ENCODE results near the gene KLHL1.
"Not testable (repeated sequence)": the region's sequence is repeated elsewhere in the genome, so short reads cannot be mapped to it uniquely, and the experiment has no call there.

Gene KLHL1, protein sequence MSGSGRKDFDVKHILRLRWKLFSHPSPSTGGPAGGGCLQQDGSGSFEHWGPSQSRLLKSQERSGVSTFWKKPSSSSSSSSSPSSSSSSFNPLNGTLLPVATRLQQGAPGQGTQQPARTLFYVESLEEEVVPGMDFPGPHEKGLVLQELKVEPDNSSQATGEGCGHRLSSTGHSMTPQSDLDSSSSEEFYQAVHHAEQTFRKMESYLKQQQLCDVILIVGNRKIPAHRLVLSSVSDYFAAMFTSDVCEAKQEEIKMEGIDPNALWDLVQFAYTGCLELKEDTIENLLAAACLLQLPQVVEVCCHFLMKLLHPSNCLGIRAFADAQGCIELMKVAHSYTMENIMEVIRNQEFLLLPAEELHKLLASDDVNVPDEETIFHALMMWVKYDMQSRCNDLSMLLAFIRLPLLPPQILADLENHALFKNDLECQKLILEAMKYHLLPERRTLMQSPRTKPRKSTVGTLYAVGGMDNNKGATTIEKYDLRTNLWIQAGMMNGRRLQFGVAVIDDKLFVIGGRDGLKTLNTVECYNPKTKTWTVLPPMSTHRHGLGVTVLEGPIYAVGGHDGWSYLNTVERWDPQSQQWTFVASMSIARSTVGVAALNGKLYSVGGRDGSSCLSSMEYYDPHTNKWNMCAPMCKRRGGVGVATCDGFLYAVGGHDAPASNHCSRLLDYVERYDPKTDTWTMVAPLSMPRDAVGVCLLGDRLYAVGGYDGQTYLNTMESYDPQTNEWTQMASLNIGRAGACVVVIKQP

DNA sequence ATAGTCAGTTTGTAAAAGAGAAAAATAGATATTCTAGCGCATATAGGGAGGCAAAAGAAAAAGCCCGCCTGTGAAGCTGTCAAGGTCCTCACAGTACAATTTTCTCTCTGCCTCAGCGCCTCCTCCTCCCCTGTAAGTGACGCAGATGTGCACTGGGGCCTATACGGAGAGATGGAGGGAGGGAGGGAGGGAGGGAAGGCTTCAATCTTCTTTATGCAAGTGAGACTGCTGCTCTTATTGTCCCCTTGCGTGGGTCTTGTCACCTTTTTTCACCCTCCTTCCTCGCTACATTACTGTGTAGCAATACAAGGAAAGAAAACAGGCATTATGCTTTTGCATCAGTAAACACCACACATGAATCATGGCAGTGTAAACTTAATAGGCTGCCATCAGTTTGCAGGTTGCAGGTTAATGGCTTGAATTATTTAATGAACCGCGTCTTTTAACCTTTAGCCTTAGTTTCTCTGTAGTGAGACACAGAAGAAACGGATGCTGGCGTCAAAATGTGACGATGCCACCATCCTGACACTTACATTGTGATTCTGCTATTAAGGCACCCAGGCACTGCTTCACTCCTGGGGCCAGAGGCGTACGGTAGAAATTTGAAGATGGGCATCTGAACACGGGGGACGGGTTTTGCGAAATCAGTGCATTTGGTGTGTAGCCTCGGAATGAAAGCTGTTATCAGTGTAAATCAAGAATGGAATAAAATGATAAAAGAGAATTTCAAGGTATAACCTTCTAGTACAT is at the start of gene KLHL1:
Gene KLHL1 (minus strand): TSS at position 97 of the 750 bp plus-strand sequence. CDS start 753 bp downstream, outside the sequence.
- no peak for DNase-seq

DNA sequence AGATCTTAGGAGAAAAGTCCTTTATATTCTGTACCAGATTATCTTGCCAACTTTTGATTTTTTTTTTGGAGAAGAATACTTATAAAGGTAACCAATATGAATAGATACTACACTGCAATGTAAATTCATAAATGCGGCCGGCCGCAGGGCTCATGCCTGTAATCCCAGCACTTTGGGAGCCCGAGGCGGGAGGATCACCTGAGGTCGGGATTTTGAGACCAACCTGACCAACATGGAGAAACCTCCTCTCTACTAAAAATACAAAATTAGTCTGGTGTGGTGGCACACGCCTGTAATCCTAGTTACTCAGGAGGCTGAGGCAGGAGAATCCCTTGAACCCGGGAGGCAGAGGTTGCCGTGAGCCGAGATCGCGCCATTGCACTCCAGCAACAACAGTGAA is 34.4 kb upstream of the KLHL1 start:
- DNase-seq, result not testable (repeated sequence)

DNA sequence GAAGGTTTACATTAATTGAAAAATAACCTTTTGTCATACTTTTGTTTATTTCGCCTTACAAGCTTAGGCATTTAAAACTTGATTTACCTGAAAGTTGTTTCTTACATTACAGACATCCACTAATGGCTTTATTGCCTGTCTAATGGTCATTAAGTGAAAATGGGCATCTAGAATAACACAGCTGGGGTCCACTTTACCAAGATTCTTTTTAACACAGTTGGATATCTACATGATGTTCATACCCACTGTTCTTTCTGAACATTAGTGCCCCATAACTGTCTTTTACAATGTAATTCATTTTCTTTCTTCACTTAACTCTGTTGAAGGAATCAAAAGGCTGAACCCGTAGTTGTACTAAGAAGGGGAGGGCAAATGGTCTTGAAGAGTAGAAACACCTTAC is 19.8 kb upstream of the KLHL1 start:
- DNase-seq, result no peak

DNA sequence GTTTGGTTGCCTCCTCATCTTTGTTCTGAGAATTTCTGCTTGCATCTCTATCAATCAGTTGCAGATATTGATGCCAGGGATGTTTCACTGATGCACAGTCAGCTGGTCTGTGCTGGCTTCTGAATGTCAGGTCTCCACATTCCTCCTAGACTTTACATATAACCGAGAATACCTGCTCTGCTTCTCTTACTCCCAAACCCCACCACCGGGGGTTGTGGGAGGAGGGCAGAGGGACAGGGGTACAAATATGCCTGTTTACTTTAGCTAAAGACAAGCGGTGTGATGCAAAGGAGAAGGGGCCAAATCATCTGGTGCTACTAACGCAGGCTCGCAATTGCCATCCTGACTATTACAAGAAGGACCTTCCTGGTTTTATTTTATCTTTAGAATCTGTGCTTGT is 17.4 kb upstream of the KLHL1 start:
- no peak for DNase-seq

DNA sequence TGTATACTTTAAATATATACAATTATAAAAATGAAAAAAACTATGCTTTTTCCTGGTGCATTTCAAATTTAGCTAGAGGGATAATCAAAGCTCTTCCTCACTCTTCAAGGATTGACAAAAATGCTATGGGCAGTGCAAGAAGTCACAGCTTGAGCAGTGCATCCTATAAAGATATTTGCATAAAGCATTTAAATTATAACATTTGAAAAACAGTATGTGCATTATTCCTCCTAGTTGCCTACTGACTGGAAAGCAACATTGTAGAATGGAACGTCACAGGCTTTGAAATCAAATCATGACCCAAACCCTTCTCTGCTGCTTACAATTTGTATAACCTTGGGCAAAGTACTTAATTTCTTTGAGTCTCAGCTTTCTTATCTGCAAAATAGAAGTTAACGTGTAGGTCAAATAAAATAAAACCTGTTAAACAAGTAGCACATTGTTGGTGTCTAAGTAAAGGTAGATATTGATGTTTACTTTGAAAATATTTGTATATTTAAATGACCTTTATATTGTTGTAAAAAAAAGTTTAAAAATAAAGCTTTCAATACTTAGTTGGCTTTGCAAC is 9.2 kb upstream of the KLHL1 start:
- no peak for DNase-seq

DNA sequence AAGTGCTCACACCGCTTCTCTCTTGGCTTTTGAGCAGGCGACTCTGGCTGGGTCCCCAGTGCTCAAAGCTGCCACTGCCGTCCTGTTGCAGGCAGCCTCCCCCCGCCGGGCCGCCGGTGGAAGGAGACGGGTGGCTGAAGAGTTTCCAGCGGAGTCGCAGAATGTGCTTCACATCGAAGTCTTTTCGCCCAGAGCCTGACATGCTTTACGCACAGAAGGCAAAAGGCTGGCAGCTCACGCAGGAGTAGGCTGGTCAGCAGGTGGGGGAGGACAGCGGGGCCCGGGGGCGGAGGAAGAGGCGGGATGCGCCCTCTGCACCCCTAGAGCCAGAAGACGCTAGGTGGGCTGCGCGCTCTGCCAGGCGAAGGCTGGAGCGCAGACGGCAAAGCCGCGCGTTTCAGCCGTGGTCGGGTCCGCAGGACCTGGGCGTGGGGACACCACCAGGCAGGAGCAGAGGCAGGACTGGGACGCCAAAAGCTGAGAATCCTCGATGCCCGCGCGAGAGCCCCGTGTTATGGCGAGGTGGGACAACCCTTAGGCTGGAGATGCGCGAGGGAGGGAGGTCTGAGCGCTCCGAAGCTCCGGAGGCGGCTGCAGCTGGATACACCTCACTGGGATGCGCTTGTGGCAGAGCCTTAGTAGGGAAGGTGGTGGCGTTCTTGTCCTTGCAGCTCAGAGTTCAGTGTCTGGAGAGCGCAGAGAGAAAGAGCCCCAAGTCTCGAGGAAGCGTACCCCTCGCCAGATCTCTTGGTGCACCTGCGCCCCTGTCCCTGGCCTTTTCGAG is 562 bp downstream of the KLHL1 start, which contains the start of gene ATXN8OS:
Gene ATXN8OS (plus strand): TSS at position 329 of the 784 bp plus-strand sequence.
- no peak for DNase-seq

DNA sequence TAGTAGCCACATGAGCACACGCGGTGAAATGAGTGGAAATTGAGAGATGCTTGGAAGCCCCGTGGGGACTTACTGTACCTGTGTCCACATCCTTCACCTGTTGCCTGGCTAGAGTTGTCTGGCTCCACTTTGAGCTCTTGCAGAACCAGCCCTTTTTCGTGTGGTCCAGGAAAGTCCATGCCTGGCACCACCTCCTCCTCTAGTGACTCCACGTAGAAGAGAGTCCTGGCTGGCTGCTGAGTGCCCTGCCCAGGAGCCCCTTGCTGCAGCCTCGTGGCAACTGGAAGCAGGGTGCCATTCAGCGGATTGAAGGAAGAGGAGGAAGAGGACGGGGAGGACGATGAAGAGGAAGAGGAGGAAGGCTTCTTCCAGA is 1.1 kb downstream of the KLHL1 start:
- no peak for DNase-seq

DNA sequence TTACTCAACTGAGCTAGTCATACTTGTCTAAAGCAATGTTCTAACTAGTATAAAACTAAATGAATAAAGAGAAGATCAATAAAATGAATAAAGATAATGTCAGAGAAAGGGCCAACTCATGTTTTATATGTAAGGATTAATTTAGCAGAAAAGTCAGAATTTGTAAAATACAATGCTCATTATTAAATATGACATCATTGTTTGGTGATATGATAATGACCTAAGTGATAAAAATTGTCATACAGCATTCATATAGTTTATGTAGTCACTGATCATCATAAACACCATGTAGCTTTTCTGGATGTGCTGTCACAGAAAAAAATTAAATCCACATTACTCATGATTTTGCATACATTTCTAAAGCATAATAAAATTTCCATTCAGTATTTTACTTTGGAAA is 3.8 kb downstream of the KLHL1 start:
- DNase-seq, result no peak

DNA sequence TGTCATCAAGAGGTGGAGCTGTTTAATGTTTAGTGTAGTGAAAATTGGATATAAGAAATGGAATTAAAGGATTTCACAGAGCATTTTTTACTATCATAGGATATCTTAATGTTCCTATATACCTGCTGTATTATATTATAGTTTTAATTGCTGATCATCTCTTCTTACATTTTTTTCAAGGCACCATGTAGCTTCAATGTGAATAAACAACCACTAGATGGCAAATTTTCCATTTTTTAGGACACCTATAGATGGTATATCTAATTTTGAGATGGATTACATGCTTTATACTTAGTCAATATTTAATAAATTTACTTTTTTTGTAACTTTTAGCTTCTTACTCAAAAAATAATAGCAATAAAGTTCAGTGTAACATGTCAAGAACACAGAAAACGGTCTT is 9.6 kb downstream of the KLHL1 start:
- DNase-seq, result no peak

DNA sequence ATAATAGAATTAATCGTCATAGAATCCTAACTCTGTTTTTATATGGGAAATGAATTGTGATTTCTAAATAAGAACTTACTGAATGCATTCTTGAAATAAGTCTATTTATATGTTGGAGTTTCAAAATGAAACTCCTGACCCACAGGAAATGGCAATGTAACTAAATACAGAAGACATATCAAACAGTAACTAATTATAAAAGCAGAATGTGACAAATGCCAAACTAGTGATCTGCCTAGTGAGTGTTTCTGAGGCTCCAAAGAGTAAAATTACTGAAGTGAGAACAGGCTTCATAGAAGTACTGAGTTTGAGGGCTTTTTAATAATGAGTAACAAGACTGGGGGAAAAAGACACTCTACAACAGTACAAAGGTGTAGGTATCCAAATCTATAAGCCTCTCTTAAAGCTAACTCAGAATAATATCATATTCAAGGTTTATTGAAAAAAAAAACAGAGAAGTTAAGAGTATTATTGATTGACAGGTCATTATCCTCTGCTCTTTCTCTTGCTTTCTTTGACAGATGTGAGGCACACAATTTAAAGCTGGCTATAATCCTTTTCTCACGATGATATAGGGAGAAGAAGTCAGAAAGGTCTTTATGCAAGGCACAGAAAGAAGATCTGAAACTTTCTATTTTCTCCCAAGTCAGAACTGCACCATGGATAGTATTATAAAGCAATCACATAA is 18.1 kb downstream of the KLHL1 start:
- no peak for DNase-seq

DNA sequence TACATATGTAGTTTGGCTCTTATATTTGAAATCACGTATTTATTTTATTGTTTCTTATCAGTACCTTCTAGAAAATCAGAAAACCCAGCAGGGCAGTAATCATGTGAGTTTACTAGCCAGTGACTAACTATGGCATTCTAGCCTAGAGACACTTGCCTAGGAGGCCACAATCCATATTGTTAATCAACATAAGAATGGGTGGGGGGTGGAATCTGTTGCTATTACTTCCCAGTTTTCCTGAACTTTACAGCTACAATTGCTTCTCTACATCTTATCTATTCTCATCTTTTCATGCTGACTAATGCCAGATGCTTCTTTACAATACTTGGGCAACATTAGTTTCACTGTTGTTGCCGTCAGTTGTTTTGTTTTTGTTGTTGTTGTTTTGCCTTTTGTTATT is 19.3 kb downstream of the KLHL1 start:
- no peak for DNase-seq

DNA sequence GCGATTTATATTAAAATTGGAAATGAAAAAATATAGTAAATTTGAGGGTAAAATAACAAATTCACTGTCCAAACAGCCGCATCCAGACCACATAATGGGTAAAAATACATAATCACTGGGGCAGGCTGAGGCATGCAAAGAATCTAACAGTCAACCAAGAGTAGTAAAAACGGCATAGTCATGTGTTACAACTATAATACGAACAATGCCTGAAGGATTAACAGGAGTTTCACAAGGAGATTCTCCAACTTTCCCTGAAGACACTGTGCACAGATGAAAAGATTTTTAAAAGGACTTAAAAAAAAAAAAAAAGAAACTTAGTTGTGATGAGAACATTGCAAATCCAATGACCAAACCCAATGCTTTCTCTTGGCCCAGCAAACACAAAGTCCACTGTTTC is 21.0 kb downstream of the KLHL1 start:
- DNase-seq, result no peak

DNA sequence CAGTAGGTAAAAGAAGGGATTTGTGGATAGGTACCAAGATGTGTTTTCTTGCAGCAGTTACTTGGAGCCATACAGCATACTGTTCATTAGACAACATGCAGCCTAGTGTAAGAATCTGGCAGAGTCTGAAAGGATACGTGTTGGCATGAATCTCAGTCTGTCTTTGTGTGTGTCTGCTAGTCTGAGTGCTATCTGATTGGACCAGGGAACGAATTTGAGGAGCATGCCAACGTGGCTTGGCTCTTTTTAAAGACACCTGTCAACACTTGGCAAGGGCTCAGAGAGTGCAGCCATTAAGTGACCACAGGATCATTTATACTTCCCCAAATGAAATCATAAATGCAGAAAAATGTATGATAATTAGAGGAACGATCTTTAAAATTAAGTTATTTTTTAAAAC is 28.2 kb downstream of the KLHL1 start:
- no peak for DNase-seq

DNA sequence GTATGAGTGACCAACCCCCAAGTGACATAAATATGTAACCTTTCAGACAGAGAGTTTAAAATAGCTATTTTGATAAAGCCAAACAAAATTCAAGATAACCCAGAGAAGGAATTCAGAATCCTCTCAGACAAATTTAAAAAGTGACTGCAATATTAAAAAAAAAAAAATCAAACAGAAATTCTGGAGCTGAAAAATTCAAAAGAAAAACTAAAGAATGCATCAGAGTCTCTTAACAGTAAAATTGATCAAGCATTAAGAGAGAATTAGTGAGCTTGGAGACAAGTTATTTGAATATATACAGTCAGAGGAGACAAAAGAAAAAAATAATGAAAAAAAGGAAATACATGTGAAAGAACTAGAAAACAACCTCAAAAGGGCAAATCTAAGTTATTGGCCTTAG is 53.7 kb downstream of the KLHL1 start:
- DNase-seq, result no peak

DNA sequence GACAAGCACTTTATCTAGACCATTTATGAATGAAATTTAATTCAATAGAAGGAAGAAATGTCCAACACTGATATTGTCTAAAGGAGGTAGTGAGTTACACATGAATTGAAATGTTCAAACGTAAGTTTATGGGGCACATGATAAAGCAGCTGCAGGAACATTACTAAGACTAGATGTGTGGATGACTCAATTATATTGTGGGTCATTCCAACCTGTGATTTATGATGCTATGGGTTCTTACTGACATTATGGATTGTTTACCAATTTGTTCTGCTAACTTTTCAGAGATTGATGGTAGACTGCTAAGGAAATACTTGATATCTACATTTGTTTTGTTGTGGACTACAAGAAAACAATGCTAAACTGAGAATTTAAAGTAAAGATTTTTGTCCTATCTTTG is 56.7 kb downstream of the KLHL1 start:
- no peak for DNase-seq

DNA sequence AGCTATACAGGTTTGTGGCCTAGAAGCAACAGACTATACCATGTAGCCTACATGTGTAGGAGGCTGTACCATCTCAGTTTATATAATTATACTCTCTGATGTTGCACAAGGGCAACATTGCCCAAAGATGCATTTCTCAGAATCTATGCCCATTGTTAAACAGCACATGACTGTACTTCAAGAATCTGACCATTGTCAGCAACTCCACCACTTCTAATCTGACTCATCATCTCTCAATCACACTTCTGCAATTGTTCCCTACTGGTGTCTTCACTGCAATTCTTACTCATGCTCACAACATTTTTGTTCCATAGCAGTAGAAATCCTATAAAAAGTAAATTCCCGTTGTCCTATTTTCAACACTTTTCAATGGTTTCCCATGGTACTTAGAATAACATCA is 64.6 kb downstream of the KLHL1 start:
- no peak for DNase-seq

DNA sequence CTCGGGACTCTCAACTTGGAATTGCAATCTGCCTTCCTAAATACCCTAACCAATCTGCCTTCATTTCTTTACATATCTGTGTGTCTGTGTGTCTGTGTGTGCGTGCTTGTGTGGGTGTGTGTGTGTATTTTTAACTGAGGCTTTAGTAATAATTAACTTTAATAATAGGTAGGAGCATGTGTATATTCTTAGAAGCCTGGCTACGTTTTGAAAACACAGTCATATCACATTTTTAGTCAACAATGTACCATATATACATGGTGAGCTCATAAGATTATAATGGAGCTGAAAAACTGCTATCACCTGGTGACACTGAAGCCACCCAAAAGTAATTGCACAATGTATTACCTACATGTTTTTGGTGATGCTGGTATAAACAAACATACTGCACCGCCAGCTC is 66.1 kb downstream of the KLHL1 start:
- no peak for DNase-seq

DNA sequence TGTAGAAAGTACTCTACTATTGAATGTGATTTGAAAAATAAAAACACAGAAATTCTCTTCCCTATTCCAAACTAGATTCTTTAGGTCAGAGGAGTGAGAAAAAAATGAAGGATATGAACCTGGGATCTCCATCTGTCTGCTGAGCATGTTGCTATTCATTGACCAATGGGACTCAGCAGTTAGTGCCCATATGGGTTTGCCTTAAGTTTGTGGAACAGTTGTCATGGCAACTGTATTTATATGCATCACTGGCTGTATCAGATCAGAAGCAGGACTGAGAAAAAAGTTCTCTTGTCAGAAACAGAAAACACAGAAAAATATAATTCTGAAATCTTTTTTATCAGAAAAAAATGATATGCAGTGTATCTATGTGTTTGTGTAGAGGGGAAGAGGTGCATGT is 74.0 kb downstream of the KLHL1 start:
- no peak for DNase-seq

DNA sequence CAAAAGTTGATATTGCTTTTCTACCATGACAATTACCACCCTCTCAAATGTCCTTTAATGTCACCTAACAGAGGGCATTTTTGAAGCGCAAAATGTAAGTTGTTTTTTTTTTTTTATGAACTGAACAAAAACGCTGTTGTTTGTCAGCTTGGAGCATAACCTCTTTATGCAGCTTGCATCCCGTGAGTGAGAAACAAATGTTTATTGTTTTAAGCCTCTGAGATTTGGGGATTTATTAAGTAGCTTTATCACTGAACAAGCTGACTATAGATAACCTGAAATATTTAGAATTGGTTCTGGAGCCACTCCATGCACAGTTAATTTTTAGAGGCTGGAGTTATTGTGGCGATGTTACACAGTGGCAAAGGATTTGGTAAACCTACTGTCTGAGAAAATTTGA is 80.7 kb downstream of the KLHL1 start:
- DNase-seq, result no peak

DNA sequence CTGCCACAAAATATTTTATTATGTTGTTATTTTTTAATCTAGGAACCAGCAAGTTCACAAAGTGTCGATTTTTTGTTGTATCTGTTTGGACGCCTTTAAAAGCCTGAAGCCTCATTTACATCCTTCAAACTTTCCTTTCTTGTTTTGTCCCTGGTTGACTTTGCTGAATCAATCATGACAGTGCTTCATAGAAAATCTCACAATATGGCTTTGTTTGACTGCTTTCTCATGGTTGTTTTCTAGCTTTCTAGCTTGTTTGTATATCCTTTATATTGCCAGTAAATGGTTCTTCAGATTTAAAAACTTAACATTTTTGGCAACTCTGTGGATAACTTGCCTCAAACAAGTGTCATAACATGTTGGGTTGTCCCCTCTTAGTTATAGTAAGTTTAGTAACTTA is 84.7 kb downstream of the KLHL1 start:
- DNase-seq, result no peak

DNA sequence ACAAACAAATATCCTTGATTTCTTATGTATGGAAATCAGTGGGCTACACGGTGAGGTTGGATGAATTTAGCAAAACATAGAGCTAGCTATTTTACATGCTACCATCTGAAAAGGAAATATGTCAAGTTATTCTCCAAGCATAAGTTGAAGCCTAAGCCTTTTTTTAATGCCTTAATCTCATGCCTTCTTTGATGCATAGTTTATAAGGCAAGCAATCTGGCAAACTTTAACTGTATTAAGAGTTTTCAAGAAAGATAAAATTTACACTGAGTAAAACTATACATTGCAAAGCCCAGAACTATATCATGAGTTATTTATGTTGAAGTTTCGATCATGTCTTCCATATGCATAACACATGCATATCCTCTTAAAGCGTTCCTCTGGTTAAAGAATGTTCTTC is 85.6 kb downstream of the KLHL1 start:
- no peak for DNase-seq

DNA sequence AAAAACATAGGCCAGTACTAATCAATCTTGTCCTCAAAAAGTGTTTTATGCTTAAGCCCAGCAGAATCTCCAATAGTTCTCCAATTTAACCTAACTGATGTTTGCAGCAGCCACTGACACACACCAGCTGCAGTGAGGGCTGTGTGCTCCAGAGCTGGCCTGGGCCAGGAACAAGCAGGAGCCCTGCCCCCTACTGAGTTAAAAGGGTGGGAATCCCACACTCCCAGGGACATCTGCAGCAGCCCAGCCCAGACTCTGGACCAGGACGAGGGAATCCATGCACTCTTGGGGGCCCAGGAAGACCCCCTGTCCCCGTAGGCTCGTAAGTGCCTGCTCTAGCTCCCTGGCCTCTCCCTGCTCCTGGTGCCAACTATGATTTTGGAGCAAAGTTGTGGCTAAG is 92.1 kb downstream of the KLHL1 start:
- DNase-seq, result no peak

Measured in stimulated activated CD4-positive, alpha-beta T cell treated with anti-CD3 and anti-CD28 coated beads, Interleukin-4, amount 100 ng/mL, for 1 hour (primary cell).